RWPE1 (cell line): ENCODE measurements around the gene LAMTOR5.
A peak's percentile ranks its signal among the peaks of the same experiment; 100 is the strongest.
"Not testable (repeated sequence)": the region's sequence is repeated elsewhere in the genome, so short reads cannot be mapped to it uniquely, and the experiment has no call there.

Experiments
- CTCF ChIA-PET: fragments of 350-600 bp; sonication (Branson Sonifier 250); formaldehyde crosslinking; extraction: SDS; loops from one replicate; lab custom pipeline; 2021; lab: Yijun Ruan, JAX
- POLR2A ChIA-PET: fragments of 400-600 bp; formaldehyde crosslinking; extraction: SDS; loops from one replicate; lab custom pipeline; 2020; ENCODE audit warnings: antibody characterized with exemption; ENCODE audit not compliant: low non-redundant PET; lab: Yijun Ruan, JAX
- DNase-seq: peaks from one replicate; pipeline ENCODE4 v3.0.0; 2012; ENCODE audit warnings: low spot score
- H3K27ac ChIP-seq: fragments of 450-650 bp; 2 replicates; pipeline ENCODE4 v1.5.1; 2017
- CTCF ChIP-seq: fragments of 450-650 bp; conservative IDR thresholded peaks from 2 replicates; pipeline ENCODE4 v1.5.1; 2017; ENCODE audit warnings: low read depth, mild to moderate bottlenecking

LAMTOR5 gene

GRCh38 chr1:110450929-110451328 lies 43.4 kb upstream of the LAMTOR5 start, which contains the start of gene PROK1:
Gene PROK1 (plus strand): TSS chr1:110451149. CDS start chr1:110451217, 68 bp downstream.
- DNase-seq = no peak
- CTCF ChIA-PET = interaction anchor here (0.8 to 1.2 kb wide), 2 partner anchors 9 to 45 kb away, joined by 3 to 5 read pairs; no protein-coding TSS in a partner anchor
- POLR2A ChIA-PET = no interaction called here
- no peak within 1 kb of the TSS for H3K27ac ChIP-seq
- no peak for TF ChIP-seq CTCF

- CTCF ChIA-PET = interaction anchor here (0.6 kb wide), 1 partner anchor 128 kb away, joined by 3 read pairs; no protein-coding TSS in a partner anchor
- DNase-seq = no peak
- POLR2A ChIA-PET = no interaction called here
- no peak for TF ChIP-seq CTCF
- no peak overlapping the region for H3K27ac ChIP-seq
These were observed 42.5 kb upstream of the LAMTOR5 start for GRCh38 chr1:110449661-110450651.

GRCh38 chr1:110444561-110444960 lies 37.1 kb upstream of the LAMTOR5 start:
- no peak for TF ChIP-seq CTCF
- POLR2A ChIA-PET = no interaction called here
- no peak overlapping the region for H3K27ac ChIP-seq
- CTCF ChIA-PET = interaction anchor here (0.6 to 1.0 kb wide), 2 partner anchors 15 to 51 kb away, joined by 4 read pairs; no protein-coding TSS in a partner anchor
- DNase-seq = no peak

GRCh38 chr1:110443451-110443850 lies 36.0 kb upstream of the LAMTOR5 start:
- H3K27ac ChIP-seq = no peak overlapping the region
- DNase-seq = no peak
- no peak for TF ChIP-seq CTCF
- CTCF ChIA-PET = no interaction called here
- POLR2A ChIA-PET = no interaction called here

GRCh38 chr1:110441888-110442287 lies 34.4 kb upstream of the LAMTOR5 start:
- CTCF ChIA-PET = no interaction called here
- DNase-seq = no peak
- POLR2A ChIA-PET = no interaction called here
- no peak for TF ChIP-seq CTCF
- no peak overlapping the region for H3K27ac ChIP-seq

- CTCF ChIA-PET = interaction anchor here (0.5 to 2.7 kb wide), 4 partner anchors 19 to 336 kb away, joined by 3 to 13 read pairs (median 6); no protein-coding TSS in a partner anchor
- POLR2A ChIA-PET = no interaction called here
- DNase-seq = no peak
- H3K27ac ChIP-seq = peak overlapping the region; percentile 18; the same call in 1 of the 2 replicates
- no peak for TF ChIP-seq CTCF
These were observed 33.4 kb upstream of the LAMTOR5 start for GRCh38 chr1:110440877-110441276.

GRCh38 chr1:110439873-110440272 lies 32.4 kb upstream of the LAMTOR5 start:
- CTCF ChIA-PET = interaction anchor here (1.1 to 2.7 kb wide), 3 partner anchors 20 to 56 kb away, joined by 4 to 13 read pairs (median 9); no protein-coding TSS in a partner anchor
- DNase-seq, H3K27ac ChIP-seq, POLR2A ChIA-PET: not testable (repeated sequence)
